HG03565 (cell line): Measurements from ENCODE around the gene CLIP4.

Experiments used
- ATAC-seq: cut with Tn5 transposase; IDR thresholded peaks from one replicate; pipeline ENCODE4 v1.9.1; 2021; ENCODE audit warnings: mild to moderate bottlenecking, moderate library complexity; ENCODE audit not compliant: unreplicated experiment

The CLIP4 gene

DNA sequence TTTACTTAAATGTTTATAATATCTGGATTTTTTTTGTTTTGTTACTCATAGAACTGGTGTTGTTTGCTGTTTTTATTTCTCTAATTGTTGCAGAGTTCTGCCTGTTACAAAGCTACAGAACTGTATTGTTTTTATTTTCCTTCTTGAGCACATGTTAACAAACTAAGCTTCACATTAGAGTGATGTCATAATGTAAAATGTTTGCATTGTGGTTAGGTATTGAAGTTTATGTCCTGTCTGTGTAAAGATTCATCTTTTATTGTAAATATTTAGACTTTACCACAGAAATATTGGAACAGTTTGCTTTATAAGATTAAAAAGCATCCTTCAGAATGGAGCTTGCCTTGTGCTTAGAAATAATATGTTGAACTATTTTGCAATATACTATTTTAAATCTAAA, 67.7 kb downstream of the CLIP4 start:
- ATAC-seq: no peak

DNA sequence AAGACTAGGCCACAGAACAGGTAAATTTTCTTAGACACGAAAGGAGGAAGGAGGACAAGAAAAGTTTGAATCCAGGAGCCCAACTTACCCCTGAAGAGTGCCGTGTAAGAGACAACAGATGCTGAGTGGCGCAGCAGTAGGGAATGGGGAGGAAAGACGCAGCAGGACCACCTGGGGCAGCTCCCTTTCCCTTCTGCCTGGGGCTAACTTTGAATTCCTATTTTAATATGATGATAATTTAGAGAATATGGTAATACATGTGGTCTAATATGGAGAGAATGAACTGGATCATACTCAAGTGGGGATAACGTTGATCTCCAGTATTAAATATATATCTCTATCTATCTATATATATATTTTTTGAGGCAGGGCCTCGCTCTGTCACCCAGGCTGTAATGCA, 69.3 kb downstream of the CLIP4 start:
- no peak for ATAC-seq

DNA sequence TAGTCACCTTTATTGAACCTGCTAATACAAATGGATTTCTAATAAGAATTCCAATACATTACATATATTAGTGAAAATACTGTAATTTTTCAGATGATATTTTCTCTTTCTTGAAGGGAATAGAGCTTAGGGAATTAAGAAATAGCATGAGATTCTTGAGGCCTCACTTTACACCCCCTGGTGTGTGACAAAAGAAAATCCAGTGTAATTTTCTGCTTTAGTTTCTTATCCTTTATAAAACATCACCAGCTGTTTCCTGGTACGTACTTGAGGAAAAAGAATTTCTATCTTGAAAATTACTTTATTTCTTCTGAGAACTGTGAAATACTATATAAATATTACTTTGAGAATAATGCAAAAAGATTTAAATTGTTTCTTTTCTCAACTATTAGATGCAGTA, 71.6 kb downstream of the CLIP4 start:
- no peak for ATAC-seq

DNA sequence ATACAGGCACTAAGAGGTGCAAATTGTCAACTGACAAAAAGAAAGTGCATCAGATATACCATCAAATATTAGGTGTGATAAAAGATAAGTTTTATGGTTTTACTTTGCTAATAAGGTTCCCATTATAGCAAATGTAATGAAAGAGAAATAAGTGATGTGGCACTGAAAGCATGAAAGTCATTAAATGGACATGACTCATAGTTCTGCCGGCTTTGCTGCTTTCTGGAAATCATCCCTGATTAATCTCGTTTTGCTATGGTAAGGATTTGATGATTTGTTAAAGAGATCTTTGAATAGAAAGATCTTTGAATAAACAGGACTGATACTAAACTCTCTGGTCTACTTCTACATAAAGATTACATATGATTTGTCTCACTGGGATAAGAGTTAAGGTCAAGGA, 72.7 kb downstream of the CLIP4 start:
- no peak for ATAC-seq

- ATAC-seq: no peak
Measured at GRCh38 chr2:29189052-29189451, 73.8 kb downstream of the CLIP4 start.

DNA sequence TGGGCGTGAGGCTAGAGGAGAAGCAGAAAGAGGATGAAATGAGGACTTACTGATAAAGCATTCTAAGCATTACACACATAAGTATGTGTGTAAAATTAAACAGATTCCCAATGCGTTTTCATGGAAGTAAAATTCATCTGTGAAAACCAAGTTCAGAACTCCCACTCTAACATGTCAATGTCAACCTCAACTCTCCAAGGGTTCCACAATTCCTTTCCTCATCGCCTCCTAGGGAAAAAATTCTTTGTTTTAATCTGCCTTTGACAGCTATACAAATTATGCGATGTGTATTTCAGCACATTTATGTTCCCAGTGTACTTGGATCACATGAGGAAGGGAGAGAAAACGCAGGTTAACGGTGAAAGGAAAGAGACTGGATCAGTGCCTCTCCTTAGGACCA, 76.6 kb downstream of the CLIP4 start:
- ATAC-seq: no peak

GRCh38 chr2:29192526-29192925, 77.3 kb downstream of the CLIP4 start:
- no peak for ATAC-seq

DNA sequence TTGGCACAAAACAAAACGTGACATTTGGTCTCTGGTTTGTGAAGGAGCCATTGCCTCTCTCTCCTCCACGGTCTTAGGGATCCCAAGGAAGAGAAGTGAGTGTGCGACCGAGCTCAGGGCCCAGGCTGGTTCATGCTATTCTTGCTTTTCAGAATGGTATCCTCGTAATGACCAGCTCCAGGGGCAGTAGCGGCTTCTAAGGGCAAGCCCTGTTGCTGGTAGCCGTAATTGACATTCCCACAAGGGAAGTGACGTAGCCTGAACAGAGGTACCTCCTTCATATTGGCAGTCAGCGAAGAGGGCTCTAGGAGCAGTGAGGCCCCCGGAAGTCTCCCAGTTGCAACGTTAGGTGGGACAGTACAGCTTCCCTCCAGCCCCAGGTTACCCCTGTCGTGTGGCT, 77.9 kb downstream of the CLIP4 start:
- ATAC-seq: no peak

DNA sequence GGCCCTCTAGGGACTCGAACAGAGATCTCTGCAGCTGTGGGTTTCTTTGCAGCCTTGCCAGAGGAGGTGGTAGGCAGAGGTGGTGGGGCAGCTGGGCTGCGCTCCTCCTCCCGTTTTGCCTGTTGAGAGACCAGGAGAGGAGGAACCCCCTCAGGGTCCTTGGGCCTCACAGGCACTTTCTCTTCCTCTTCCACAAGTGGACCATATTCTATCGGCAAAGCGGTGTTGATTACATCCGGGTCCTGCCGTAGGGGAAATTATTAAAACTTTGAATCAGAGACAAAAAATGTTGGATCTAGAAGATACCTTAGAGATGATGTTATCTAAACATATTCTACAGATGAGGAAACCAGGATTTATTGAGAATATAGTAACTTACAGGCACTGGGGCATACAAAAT, 78.5 kb downstream of the CLIP4 start:
- ATAC-seq: no peak

DNA sequence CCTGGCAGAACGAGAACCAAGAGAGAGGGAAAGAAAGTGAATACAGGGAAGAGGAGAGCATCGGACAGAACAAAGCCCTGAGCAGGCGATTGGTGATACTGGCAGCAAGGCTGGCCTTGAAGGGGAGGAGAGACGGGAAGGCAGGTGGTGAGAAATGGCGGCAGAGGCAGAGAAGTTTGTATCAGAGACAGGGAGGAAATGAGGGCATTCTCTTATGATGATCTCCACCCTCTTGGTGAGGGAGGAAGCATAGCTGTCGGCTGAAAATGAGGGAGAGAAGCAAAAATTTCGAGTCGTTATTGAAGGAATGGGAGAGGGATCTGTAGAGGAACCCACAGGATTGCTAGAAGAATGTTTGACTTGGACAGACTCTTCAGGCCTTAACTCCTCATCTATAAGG, 80.6 kb downstream of the CLIP4 start:
- ATAC-seq: no peak

- ATAC-seq: no peak
Measured at GRCh38 chr2:29196792-29197788, 81.9 kb downstream of the CLIP4 start.

- ATAC-seq: no peak
Measured at GRCh38 chr2:29201979-29202378, 86.8 kb downstream of the CLIP4 start.

- ATAC-seq: no peak
Measured at GRCh38 chr2:29202819-29203495, 87.7 kb downstream of the CLIP4 start.

- no peak for ATAC-seq
Measured at GRCh38 chr2:29206941-29207340, 91.7 kb downstream of the CLIP4 start.

DNA sequence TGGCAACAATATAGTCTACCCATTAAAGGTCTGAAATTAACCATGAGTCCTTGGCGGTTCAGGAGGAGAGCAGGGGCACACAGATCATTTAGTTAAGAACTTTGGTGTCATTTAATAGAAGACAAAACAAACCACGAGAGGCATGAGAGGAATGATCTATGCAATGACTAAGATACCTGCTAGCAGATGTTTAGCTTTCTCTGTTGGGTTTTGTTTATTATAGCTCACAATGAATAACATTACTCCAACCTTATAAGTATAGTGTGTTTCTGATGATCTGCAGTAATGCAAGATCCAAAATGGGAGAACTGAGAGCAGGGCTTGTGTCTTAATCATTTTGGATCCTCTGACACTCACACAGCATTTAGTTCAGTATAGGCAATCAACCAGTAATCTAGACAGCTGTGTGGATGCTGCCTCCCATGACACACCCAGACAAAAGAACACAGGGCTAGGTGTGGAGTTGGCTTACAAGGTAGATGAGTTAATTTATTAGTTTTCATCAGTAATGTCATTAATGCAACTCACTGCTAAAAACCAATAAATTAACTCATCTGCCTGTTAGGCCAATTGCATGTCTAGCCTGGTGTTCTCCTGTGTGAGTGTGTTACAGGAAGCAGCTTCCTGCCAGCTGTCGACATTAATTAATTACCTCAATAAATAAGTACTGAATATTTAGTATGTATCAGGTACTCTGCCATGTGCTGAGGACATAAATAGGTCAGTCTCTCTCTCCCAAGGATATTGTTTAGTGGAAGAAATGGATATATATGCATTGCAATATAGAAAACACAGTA, 92.3 kb downstream of the CLIP4 start:
- no peak for ATAC-seq

DNA sequence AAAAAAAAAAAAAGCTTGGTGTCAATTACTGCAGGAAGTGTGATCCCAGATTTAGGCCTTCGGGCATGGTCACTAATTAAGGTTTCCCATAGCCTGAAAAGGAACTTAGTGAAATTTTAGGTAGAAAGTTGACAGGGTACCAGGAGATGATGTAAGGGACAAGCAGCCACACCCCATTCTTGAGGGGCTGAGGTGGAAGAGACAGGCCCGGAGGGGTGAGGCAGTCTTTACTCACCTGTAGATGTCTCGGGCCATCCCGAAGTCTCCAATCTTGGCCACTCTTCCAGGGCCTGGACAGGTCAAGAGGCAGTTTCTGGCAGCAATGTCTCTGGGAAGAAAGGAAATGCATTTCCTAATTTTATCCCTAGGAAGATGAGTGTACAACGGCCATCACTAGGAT, 94.3 kb downstream of the CLIP4 start:
- no peak for ATAC-seq

DNA sequence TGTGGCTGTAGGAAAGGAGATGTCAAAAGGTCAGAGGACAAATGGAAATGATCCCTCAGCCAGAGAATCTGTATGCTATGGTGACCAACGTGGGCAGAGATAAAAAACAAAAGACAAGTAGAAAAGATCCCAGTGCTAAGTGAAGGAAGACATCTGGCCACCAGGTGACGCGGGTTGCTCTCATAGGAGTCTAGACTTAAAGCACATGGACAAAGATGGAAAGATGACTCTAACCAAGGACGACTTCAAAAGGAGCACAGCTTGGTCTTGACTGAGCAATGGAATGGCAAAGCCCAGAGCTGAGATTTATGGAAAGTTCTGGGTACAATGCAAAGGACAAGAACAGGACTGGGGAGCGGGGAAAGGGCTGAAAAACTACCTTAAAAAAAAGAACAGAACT, 96.8 kb downstream of the CLIP4 start:
- ATAC-seq: no peak

DNA sequence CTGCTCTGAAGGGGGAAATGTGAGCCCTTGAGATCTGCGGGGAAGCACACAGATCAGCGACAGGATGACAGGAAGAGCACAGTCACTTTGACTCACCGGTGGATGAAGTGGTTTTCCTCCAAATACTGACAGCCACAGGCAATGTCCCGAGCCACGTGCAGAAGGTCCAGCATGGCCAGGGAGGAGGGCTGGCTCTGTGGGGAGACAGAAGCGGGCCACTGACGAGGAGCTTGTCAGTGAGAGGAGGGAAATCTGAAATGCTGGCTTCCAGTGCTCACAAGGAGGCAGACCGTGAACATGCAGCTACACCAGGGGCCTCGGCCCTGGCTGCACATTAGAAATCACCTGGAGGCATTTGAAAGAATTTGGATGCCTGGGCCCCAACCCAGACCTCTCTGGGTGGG, 98.7 kb downstream of the CLIP4 start:
- ATAC-seq: no peak

- no peak for ATAC-seq
Measured at GRCh38 chr2:29215073-29215472, 99.9 kb downstream of the CLIP4 start.

GRCh38 chr2:29215739-29216608, 100.8 kb downstream of the CLIP4 start:
- no peak for ATAC-seq

DNA sequence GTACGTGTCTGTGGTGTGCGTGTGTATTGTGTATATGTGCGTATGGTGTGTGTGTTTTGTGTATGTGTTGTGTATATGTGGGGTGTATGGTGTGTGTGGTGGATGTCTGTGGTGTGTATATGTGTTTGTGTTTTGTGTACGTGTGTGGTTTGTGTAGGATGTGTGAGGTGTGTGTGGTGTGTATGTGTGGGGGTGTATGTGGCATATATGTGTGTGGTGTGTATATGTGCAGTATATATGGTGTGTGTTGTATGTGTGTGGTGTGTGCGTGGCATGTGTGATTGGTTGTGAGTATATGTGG, 101.3 kb downstream of the CLIP4 start:
- ATAC-seq: no peak
